GM23338 (cell line): ENCODE measurements around the gene OR1M1. TPM values are rescaled to one million over a fixed set of nuclear protein-coding genes. Genes with fewer than 3 reads are reported as not detected.

Experiments
- ATAC-seq: fragments of 200-7000 bp; cut with Tn5 transposase; 3 replicates; pipeline ENCODE4 v1.9.1; 2020
- DNase-seq: peaks from one replicate; pipeline ENCODE4 v3.0.0-alpha.2; 2015; ENCODE audit warnings: low spot score
- H2AFZ ChIP-seq: fragments of 200-600 bp; sonication (generic); 2 replicates; pipeline ENCODE4 v1.8.0; 2016; ENCODE audit warnings: antibody characterized with exemption, mild to moderate bottlenecking, moderate library complexity
- H3F3A ChIP-seq: fragments of 200-600 bp; sonication (generic); replicated peaks from 2 replicates; pipeline ENCODE4 v1.8.0; 2017; ENCODE audit warnings: antibody characterized with exemption, mixed run types, low read depth
- H3K27ac ChIP-seq: fragments of 200-600 bp; sonication (generic); 2 replicates; pipeline ENCODE4 v1.6.1; 2016; ENCODE audit warnings: low read depth
- H3K27me3 ChIP-seq: fragments of 200-600 bp; sonication (generic); 2 replicates; pipeline ENCODE4 v1.8.0; 2016; ENCODE audit warnings: mild to moderate bottlenecking, mixed run types, moderate library complexity; ENCODE audit not compliant: insufficient read depth
- H3K36me3 ChIP-seq: fragments of 200-600 bp; sonication (generic); 2 replicates; pipeline ENCODE4 v1.8.0; 2016; ENCODE audit warnings: mild to moderate bottlenecking; ENCODE audit not compliant: insufficient read depth
- H3K4me1 ChIP-seq: fragments of 200-600 bp; sonication (generic); 2 replicates; pipeline ENCODE4 v1.8.0; 2016; ENCODE audit warnings: mild to moderate bottlenecking, moderate library complexity; ENCODE audit not compliant: insufficient read depth
- H3K4me2 ChIP-seq: fragments of 200-600 bp; sonication (generic); 2 replicates; pipeline ENCODE4 v1.7.1; 2017; ENCODE audit warnings: mixed run types
- H3K4me3 ChIP-seq: fragments of 200-600 bp; sonication (generic); 2 replicates; pipeline ENCODE4 v1.6.1; 2016; ENCODE audit warnings: mixed run types
- H3K79me2 ChIP-seq: fragments of 200-600 bp; sonication (generic); replicated peaks from 2 replicates; pipeline ENCODE4 v1.8.0; 2017; ENCODE audit warnings: mild to moderate bottlenecking; ENCODE audit not compliant: insufficient read depth
- H3K9me2 ChIP-seq: fragments of 200-600 bp; sonication (generic); 2 replicates; pipeline ENCODE4 v1.8.0; 2017; ENCODE audit not compliant: insufficient read depth
- H4K20me1 ChIP-seq: fragments of 200-600 bp; sonication (generic); replicated peaks from 2 replicates; pipeline ENCODE4 v1.8.0; 2017; ENCODE audit warnings: mild to moderate bottlenecking; ENCODE audit not compliant: insufficient read depth
- H3K27ac Mint-ChIP-seq: 2 replicates; pipeline ENCODE4 v1.8.0; 2020; ENCODE audit warnings: inconsistent platforms, mild to moderate bottlenecking, moderate library complexity, mixed read lengths
- H3K27me3 Mint-ChIP-seq: 3 replicates; pipeline ENCODE4 v1.8.0; 2022; ENCODE audit warnings: low read depth, mild to moderate bottlenecking, moderate library complexity, mixed read lengths, inconsistent platforms; ENCODE audit not compliant: insufficient read depth, poor library complexity
- H3K36me3 Mint-ChIP-seq: 3 replicates; pipeline ENCODE4 v1.8.0; 2021; ENCODE audit warnings: low read depth, mild to moderate bottlenecking, inconsistent platforms, moderate library complexity, mixed read lengths
- H3K4me1 Mint-ChIP-seq: 3 replicates; pipeline ENCODE4 v1.8.0; 2020; ENCODE audit warnings: mild to moderate bottlenecking, inconsistent platforms, mixed read lengths
- H3K4me3 Mint-ChIP-seq: 3 replicates; pipeline ENCODE4 v1.8.0; 2021; ENCODE audit warnings: moderate library complexity, mild to moderate bottlenecking, inconsistent platforms, mixed read lengths
- H3K9me3 Mint-ChIP-seq: 3 replicates; pipeline ENCODE4 v1.8.0; 2020; ENCODE audit warnings: moderate library complexity, mild to moderate bottlenecking, inconsistent platforms, mixed read lengths
- CREB1 ChIP-seq: fragments of 250-450 bp; sonication (Bioruptor Pico); IDR thresholded peaks from 2 replicates; pipeline ENCODE4 v1.5.0; 2020; ENCODE audit warnings: low read depth, mild to moderate bottlenecking, moderate library complexity
- CTCF ChIP-seq, 2 experiments: fragments of 200-600 bp in 1 of 2; sonication (generic) in 1 of 2; conservative IDR thresholded peaks; 2 replicates each; pipeline versions ENCODE4 v1.5.1 to v1.6.1; 2016 to 2017; ENCODE audit warnings: antibody characterized with exemption in 2 of 2, low read depth in 2 of 2, mild to moderate bottlenecking in 2 of 2, moderate library complexity in 1 of 2
- EZH2 ChIP-seq: fragments of 200-600 bp; sonication (generic); IDR thresholded peaks from one replicate; pipeline ENCODE4 v1.8.0; 2017; ENCODE audit warnings: antibody characterized with exemption, mild to moderate bottlenecking, low read depth; ENCODE audit not compliant: unreplicated experiment
- EZH2phosphoT487 ChIP-seq: fragments of 200-600 bp; sonication (generic); IDR thresholded peaks from one replicate; pipeline ENCODE4 v1.8.1; 2018; ENCODE audit warnings: antibody characterized with exemption; ENCODE audit not compliant: unreplicated experiment
- JUNB ChIP-seq: IDR thresholded peaks from one replicate; pipeline ENCODE4 v1.6.1; 2016; ENCODE audit warnings: antibody characterized with exemption; ENCODE audit not compliant: unreplicated experiment
- NANOG ChIP-seq: IDR thresholded peaks from 2 replicates; pipeline ENCODE4 v1.6.1; 2016; ENCODE audit warnings: antibody characterized with exemption, borderline replicate concordance
- POLR2AphosphoS5 ChIP-seq: IDR thresholded peaks from 2 replicates; pipeline ENCODE4 v1.6.1; 2016; ENCODE audit warnings: antibody characterized with exemption, low read depth
- REST ChIP-seq: IDR thresholded peaks from one replicate; pipeline ENCODE4 v1.6.1; 2018; ENCODE audit warnings: antibody characterized with exemption; ENCODE audit not compliant: unreplicated experiment
- STAT1 ChIP-seq: IDR thresholded peaks from one replicate; pipeline ENCODE4 v1.6.1; 2016; ENCODE audit warnings: antibody characterized with exemption; ENCODE audit not compliant: unreplicated experiment
- ZNF114 ChIP-seq: fragments of 250-450 bp; sonication (Bioruptor Pico); IDR thresholded peaks from 2 replicates; pipeline ENCODE4 v1.5.0; 2020; ENCODE audit warnings: mild to moderate bottlenecking, moderate library complexity
- ZNF331 ChIP-seq: fragments of 250-450 bp; sonication (Bioruptor Pico); IDR thresholded peaks from 2 replicates; pipeline ENCODE4 v1.5.0; 2020; ENCODE audit warnings: low read depth, mild to moderate bottlenecking, moderate library complexity
- polyA plus RNA-seq: library from polyadenylated mRNA; unstranded; fragments of >200 nt; fragmentation: Nextera tagmentation; extraction: Ambion mirVana; gene quantifications from 2 replicates; pipeline ENCODE4 v1.2.1, GENCODE V29; 2016
- total RNA-seq: library from RNA; depleted of rRNA; stranded (reverse); fragments of >200 nt; shearing (Covaris generic); gene quantifications from 2 replicates; pipeline ENCODE4 v1.2.3, GENCODE V29; 2014
- TF ChIP-seq, protein P1 (sequence below): IDR thresholded peaks from 2 replicates; pipeline ENCODE4 v1.6.1; 2016; ENCODE audit warnings: antibody characterized with exemption

Gene OR1M1
- total and polyA plus RNA-seq, 2 experiments from 2014 or later: not detected

- TF ChIP-seq CTCF (conservative IDR thresholded peaks at IDR 0.05; ENCODE audit: low read depth in 2 of 2) (no peak), ZNF114 (CRISPR knock-in tag) (no peak), EZH2 (no peak), STAT1 (no peak), CREB1 (CRISPR knock-in tag) (no peak), NANOG (no peak), ZNF331 (CRISPR knock-in tag) (no peak), POLR2AphosphoS5 (no peak), REST (no peak), EZH2phosphoT487 (no peak)
Observed at GRCh38 chr19:9037400-9038062, 49.3 kb upstream of the OR1M1 start (continued).

DNA sequence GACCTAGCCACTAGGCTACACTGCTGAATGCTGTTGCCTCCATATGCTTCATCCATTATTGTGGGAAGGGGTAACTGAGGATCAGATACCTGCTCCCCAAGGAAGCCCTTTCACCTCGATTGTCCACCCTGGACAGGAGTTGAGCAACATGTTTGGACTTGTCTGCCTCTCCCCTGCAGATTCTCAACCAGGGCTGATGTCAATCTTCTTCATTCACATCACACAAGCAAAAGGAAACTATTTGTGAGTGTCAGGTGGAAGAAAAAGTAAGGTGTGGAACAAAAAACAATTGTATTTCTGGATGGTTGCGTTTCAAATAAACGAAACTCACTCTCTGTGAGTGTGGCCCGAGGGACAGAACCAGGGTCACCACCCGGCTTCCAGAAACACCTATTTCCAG is 47.1 kb upstream of the OR1M1 start:
- Mint-ChIP-seq H3K36me3 (peaks cover 53% of the 10 kb centered on the region), H3K9me3 (peaks cover 99% of the 10 kb centered on the region), H3K27me3 (peaks cover 8% of the 10 kb centered on the region), H3K4me3 (no peak overlapping the region), H3K4me1 (no peaks in the 10 kb centered on the region), H3K27ac (no peak overlapping the region)
- DNase-seq (no peak), ATAC-seq (no peak)
- Histone ChIP-seq H3K79me2 (no peaks in the 10 kb centered on the region), H4K20me1 (no peaks in the 10 kb centered on the region), H3K36me3 (no peaks in the 10 kb centered on the region), H3K27ac (peak overlapping the region; percentile 39; the same call in 1 of the 2 replicates), H3K27me3 (no peaks in the 10 kb centered on the region), H3K4me3 (no peak overlapping the region), H3F3A (no peaks in the 10 kb centered on the region), H3K4me1 (no peaks in the 10 kb centered on the region), H2AFZ (peak overlapping the region; percentile 89; the same call in 1 of the 2 replicates), H3K4me2 (no peak overlapping the region), H3K9me2 (no peaks in the 10 kb centered on the region)
- TF ChIP-seq, protein P1, sequence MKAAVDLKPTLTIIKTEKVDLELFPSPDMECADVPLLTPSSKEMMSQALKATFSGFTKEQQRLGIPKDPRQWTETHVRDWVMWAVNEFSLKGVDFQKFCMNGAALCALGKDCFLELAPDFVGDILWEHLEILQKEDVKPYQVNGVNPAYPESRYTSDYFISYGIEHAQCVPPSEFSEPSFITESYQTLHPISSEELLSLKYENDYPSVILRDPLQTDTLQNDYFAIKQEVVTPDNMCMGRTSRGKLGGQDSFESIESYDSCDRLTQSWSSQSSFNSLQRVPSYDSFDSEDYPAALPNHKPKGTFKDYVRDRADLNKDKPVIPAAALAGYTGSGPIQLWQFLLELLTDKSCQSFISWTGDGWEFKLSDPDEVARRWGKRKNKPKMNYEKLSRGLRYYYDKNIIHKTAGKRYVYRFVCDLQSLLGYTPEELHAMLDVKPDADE: no peak
- TF ChIP-seq ZNF114 (CRISPR knock-in tag) (no peak), EZH2phosphoT487 (no peak), ZNF331 (CRISPR knock-in tag) (no peak), JUNB (no peak), EZH2 (no peak), CREB1 (CRISPR knock-in tag) (no peak)
